HCT116 (cell line): Measurements from ENCODE around the gene COL26A1. TPM values are rescaled to one million over a fixed set of nuclear protein-coding genes. Genes with fewer than 3 reads are reported as not detected.

Source experiments
- ATAC-seq: fragments of 200-7000 bp; cut with Tn5 transposase; 2 replicates; pipeline ENCODE4 v1.9.1; 2020; ENCODE audit warnings: mild to moderate bottlenecking, moderate library complexity
- BruUV-seq: library from RNA; stranded (reverse); fragments of 400-500 nt; replicated peaks from 2 replicates; lab custom pipeline; 2021; lab: Mats Ljungman, UMichigan
- CTCF ChIA-PET: fragments of 300-600 bp; sonication (Branson Sonifier 250); formaldehyde crosslinking; loops from one replicate; lab custom pipeline; 2021; ENCODE audit warnings: antibody characterized with exemption; lab: Charles Lee
- POLR2A ChIA-PET: fragments of 300-600, 350-600 bp; sonication (Branson Sonifier 250); formaldehyde crosslinking; loops from one replicate; lab custom pipeline; 2021; ENCODE audit warnings: antibody characterized with exemption; lab: Charles Lee
- RAD21 ChIA-PET, 2 experiments: fragments of 300-600 bp; sonication (Branson Sonifier 250); formaldehyde crosslinking; loops; one replicate each; lab custom pipeline; 2023; ENCODE audit warnings: low total read pairs in 2 of 2; ENCODE audit not compliant: uncharacterized antibody in 2 of 2, unreplicated experiment in 2 of 2, low non-redundant PET in 1 of 2; lab: Charles Lee
- DNase-seq: peaks from one replicate; pipeline ENCODE4 v3.0.0-alpha.2; 2010; ENCODE audit warnings: low read depth, low spot score
- H2AFZ ChIP-seq: fragments of 200-600 bp; shearing (Covaris generic), sonication (generic); 2 replicates; pipeline ENCODE4 v1.6.1; 2017; ENCODE audit warnings: low read depth, mixed run types, mixed read lengths, antibody characterized with exemption, low read length; ENCODE audit not compliant: poor library complexity, severe bottlenecking
- H3K27ac ChIP-seq: 2 replicates; pipeline ENCODE4 v1.5.1; 2012; ENCODE audit warnings: low read depth, low read length
- H3K27me3 ChIP-seq: fragments of 200-600 bp; sonication (generic); 2 replicates; pipeline ENCODE4 v1.6.1; 2016; ENCODE audit warnings: mixed run types, low read length, mixed read lengths; ENCODE audit not compliant: insufficient read depth
- H3K36me3 ChIP-seq, 2 experiments: fragments of 200-500 bp in 1 of 2; fragments of 200-600 bp in 1 of 2; sonication (Bioruptor generic) in 1 of 2; sonication (generic) in 1 of 2; 2 replicates each; pipeline versions ENCODE4 v1.5.1 to v1.6.1; 2014 to 2016; ENCODE audit warnings: low read length in 2 of 2, inconsistent platforms in 1 of 2, mixed read lengths in 1 of 2, mixed run types in 1 of 2; ENCODE audit not compliant: insufficient read depth in 2 of 2, control insufficient read depth in 1 of 2
- H3K4me1 ChIP-seq, 2 experiments: fragments of 200-600 bp in 1 of 2; sonication (generic) in 1 of 2; 2 replicates each; pipeline versions ENCODE4 v1.5.1 to v1.6.1; 2012 to 2017; ENCODE audit warnings: low read length in 2 of 2, inconsistent platforms in 1 of 2, mild to moderate bottlenecking in 1 of 2, mixed read lengths in 1 of 2, mixed run types in 1 of 2, moderate library complexity in 1 of 2; ENCODE audit not compliant: insufficient read depth in 2 of 2, control insufficient read depth in 1 of 2
- H3K4me2 ChIP-seq: fragments of 200-600 bp; sonication (generic); 2 replicates; pipeline ENCODE4 v1.6.1; 2017; ENCODE audit warnings: mixed run types, low read length, mixed read lengths
- H3K4me3 ChIP-seq, 2 experiments: fragments of 200-600 bp in 1 of 2; sonication (generic) in 1 of 2; replicated peaks in 1 of 2; 2 replicates each; pipeline ENCODE4 v1.5.1; 2011 to 2016; ENCODE audit warnings: low read length in 2 of 2, control low read depth in 1 of 2, low read depth in 1 of 2, mild to moderate bottlenecking in 1 of 2, mixed read lengths in 1 of 2, mixed run types in 1 of 2
- H3K79me2 ChIP-seq: fragments of 200-600 bp; sonication (generic); 2 replicates; pipeline ENCODE4 v1.6.1; 2017; ENCODE audit warnings: mild to moderate bottlenecking, mixed run types, low read length, moderate library complexity, mixed read lengths; ENCODE audit not compliant: insufficient read depth
- H3K9ac ChIP-seq: fragments of 200-600 bp; sonication (generic); 2 replicates; pipeline ENCODE4 v1.6.1; 2016; ENCODE audit warnings: low read length, mixed read lengths
- H3K9me2 ChIP-seq: fragments of 200-600 bp; sonication (generic), shearing (Covaris generic); 2 replicates; pipeline ENCODE4 v1.6.1; 2017; ENCODE audit warnings: mixed run types, mild to moderate bottlenecking, moderate library complexity; ENCODE audit not compliant: insufficient read depth
- H3K9me3 ChIP-seq, 2 experiments: fragments of 200-500 bp in 1 of 2; fragments of 200-600 bp in 1 of 2; sonication (Bioruptor generic) in 1 of 2; sonication (generic) in 1 of 2; 2 replicates each; pipeline ENCODE4 v1.6.1; 2014 to 2017; ENCODE audit warnings: low read length in 2 of 2, mixed read lengths in 2 of 2, inconsistent platforms in 1 of 2, low read depth in 1 of 2, mild to moderate bottlenecking in 1 of 2, mixed run types in 1 of 2, moderate library complexity in 1 of 2; ENCODE audit not compliant: control insufficient read depth in 1 of 2, insufficient read depth in 1 of 2
- H4K20me1 ChIP-seq: fragments of 200-600 bp; sonication (generic), shearing (Covaris generic); 2 replicates; pipeline ENCODE4 v1.6.1; 2017; ENCODE audit warnings: mixed run types, mild to moderate bottlenecking, moderate library complexity; ENCODE audit not compliant: insufficient read depth
- ATF3 ChIP-seq: IDR thresholded peaks from 2 replicates; pipeline ENCODE4 v1.6.1; 2012
- CEBPB ChIP-seq: IDR thresholded peaks from 2 replicates; pipeline ENCODE4 v1.6.1; 2012; ENCODE audit warnings: low read depth
- EGR1 ChIP-seq: IDR thresholded peaks from 2 replicates; pipeline ENCODE4 v1.6.1; 2012; ENCODE audit warnings: low read depth
- ELF1 ChIP-seq: IDR thresholded peaks from 2 replicates; pipeline ENCODE4 v1.6.1; 2012; ENCODE audit warnings: low read depth, borderline replicate concordance
- EZH2phosphoT487 ChIP-seq: fragments of 200-600 bp; IDR thresholded peaks from 2 replicates; pipeline ENCODE4 v1.6.1; 2018; ENCODE audit warnings: antibody characterized with exemption, borderline replicate concordance
- POLR2A ChIP-seq: IDR thresholded peaks from 2 replicates; pipeline ENCODE4 v1.7.0; 2011; ENCODE audit warnings: borderline replicate concordance; ENCODE audit not compliant: insufficient read depth, insufficient read length; ENCODE audit errors: extremely low read depth
- POLR2AphosphoS5 ChIP-seq: IDR thresholded peaks from 2 replicates; pipeline ENCODE4 v1.6.1; 2011; ENCODE audit warnings: mild to moderate bottlenecking, low read depth, low read length, moderate library complexity
- SRF ChIP-seq: IDR thresholded peaks from 2 replicates; pipeline ENCODE4 v1.6.1; 2012; ENCODE audit warnings: low read depth
- TCF7L2 ChIP-seq: IDR thresholded peaks from 2 replicates; pipeline ENCODE4 v1.7.0; 2011; ENCODE audit warnings: borderline replicate concordance, inconsistent platforms; ENCODE audit not compliant: insufficient read depth, insufficient read length; ENCODE audit errors: extremely low read depth
- YY1 ChIP-seq: IDR thresholded peaks from 2 replicates; pipeline ENCODE4 v1.6.1; 2011; ENCODE audit warnings: low read length, low read depth, moderate library complexity, mild to moderate bottlenecking; ENCODE audit not compliant: insufficient replicate concordance; ENCODE audit errors: extremely low read depth
- ZFX ChIP-seq: fragments of 450-650 bp; IDR thresholded peaks from 2 replicates; pipeline ENCODE4 v1.6.1; 2017
- intact Hi-C: fragments of 100-400 bp; cut with micrococcal nuclease; formaldehyde crosslinking; loops from 2 replicates; pipeline ENCODE4 v1.10.0; 2022
- total RNA-seq: library from RNA; stranded (reverse); gene quantifications from one replicate; pipeline ENCODE4 v1.2.1, GENCODE V29; 2021; ENCODE audit not compliant: unreplicated experiment
- TF ChIP-seq, protein P1 (sequence below): IDR thresholded peaks from 2 replicates; pipeline ENCODE4 v1.6.1; 2012

Gene COL26A1
- total RNA-seq, 1 experiment from 2014 or later = 0.27 TPM

GRCh38 chr7:101576998-101577397, 214.3 kb downstream of the COL26A1 start:
- Histone ChIP-seq H3K4me2 (no peak overlapping the region), H3K4me1 (peaks cover 0 to 8% of the 10 kb centered on the region in 2 experiments; a peak in 1 of 4 replicates), H3K27me3 (no peaks in the 10 kb centered on the region), H3K9ac (no peak overlapping the region), H3K79me2 (no peaks in the 10 kb centered on the region), H4K20me1 (no peaks in the 10 kb centered on the region), H2AFZ (no peak overlapping the region), H3K9me3 (0 out of 4 replicates have a peak, but pooled peaks cover 0 to 3% of the 10 kb centered on the region in 2 experiments), H3K4me3 (no peak overlapping the region), H3K36me3 (no peaks in the 10 kb centered on the region), H3K9me2 (no peaks in the 10 kb centered on the region), H3K27ac (no peak overlapping the region)
- intact Hi-C loops = no loop called here
- ChIA-PET RAD21 (no interaction called here), CTCF (interaction anchor here (1.1 kb wide), 1 partner anchor 26 kb away, joined by 5 read pairs; no protein-coding TSS in a partner anchor), POLR2A (no interaction called here)
- no peak for DNase-seq
- TF ChIP-seq CEBPB (peak; percentile 64; the same call in 1 of the 2 replicates), ELF1 (no peak), POLR2AphosphoS5 (no peak), EZH2phosphoT487 (no peak), SRF (no peak), YY1 (no peak)
- no TSS peak for BruUV-seq
- peak; percentile 52; the same call in 1 of the 2 replicates for ATAC-seq

- no peaks in the 10 kb centered on the region for H4K20me1 ChIP-seq
- no peaks in the 10 kb centered on the region for H3K79me2 ChIP-seq
- TF ChIP-seq ZFX (no peak), POLR2A (no peak), POLR2AphosphoS5 (no peak), ATF3 (no peak), CEBPB (no peak), EZH2phosphoT487 (no peak), TCF7L2 (no peak), EGR1 (no peak)
- TF ChIP-seq, protein P1, sequence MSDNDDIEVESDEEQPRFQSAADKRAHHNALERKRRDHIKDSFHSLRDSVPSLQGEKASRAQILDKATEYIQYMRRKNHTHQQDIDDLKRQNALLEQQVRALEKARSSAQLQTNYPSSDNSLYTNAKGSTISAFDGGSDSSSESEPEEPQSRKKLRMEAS = no peak
- no peak overlapping the region for H3K4me2 ChIP-seq
- H3K9me3 ChIP-seq = peaks cover 0 to 8% of the 10 kb centered on the region in 2 experiments; a peak in 1 of 4 replicates
- ChIA-PET RAD21 (no interaction called here), CTCF (no interaction called here), POLR2A (no interaction called here)
- DNase-seq (no peak), ATAC-seq (no peak)
- H3K36me3 ChIP-seq = no peaks in the 10 kb centered on the region
- BruUV-seq = no TSS peak
- H3K4me3 ChIP-seq = no peak overlapping the region
- H3K9me2 ChIP-seq = no peaks in the 10 kb centered on the region
- H2AFZ ChIP-seq = no peak overlapping the region
- H3K27me3 ChIP-seq = no peaks in the 10 kb centered on the region
- intact Hi-C loops = no loop called here
- H3K27ac ChIP-seq = no peak overlapping the region
- peaks cover 0 to 8% of the 10 kb centered on the region in 2 experiments; a peak in 1 of 4 replicates for H3K4me1 ChIP-seq
- no peak overlapping the region for H3K9ac ChIP-seq
These were observed 215.9 kb downstream of the COL26A1 start for GRCh38 chr7:101578552-101578951.
